Caki2 (cell line): ENCODE measurements around the gene INO80C. TPM values are rescaled to one million over a fixed set of nuclear protein-coding genes. Genes with fewer than 3 reads are reported as not detected.
"Not testable (repeated sequence)": the region's sequence is repeated elsewhere in the genome, so short reads cannot be mapped to it uniquely, and the experiment has no call there.

Experiments
- DNase-seq: peaks from one replicate; pipeline ENCODE4 v3.0.0-alpha.2; 2015; ENCODE audit warnings: low read depth
- in situ Hi-C: cut with HindIII; loops from 2 replicates; pipeline ENCODE4 v1.10.0; 2016; ENCODE audit warnings: low sequenced_read_pairs, low pct_unique_long_range_greater_than_20kb, mixed read lengths
- total RNA-seq: library from RNA; depleted of rRNA; stranded (reverse); fragments of >200 nt; shearing (Covaris generic); gene quantifications from 2 replicates; pipeline ENCODE4 v1.2.3, GENCODE V29; 2014; ENCODE audit warnings: low replicate concordance

The INO80C gene
- total RNA-seq, 1 experiment from 2014 or later, result 14.3 TPM

- DNase-seq, result no peak
- in situ Hi-C loops, result no loop called here
Measured at GRCh38 chr18:35469725-35470124, 28.0 kb downstream of the INO80C start.

- in situ Hi-C loops, result no loop called here
- DNase-seq, result no peak
Measured at GRCh38 chr18:35468711-35469110, 29.0 kb downstream of the INO80C start.

- in situ Hi-C loops, result no loop called here
- no peak for DNase-seq
Measured at GRCh38 chr18:35467624-35468016, 30.1 kb downstream of the INO80C start.

GRCh38 chr18:35466815-35467623, 30.7 kb downstream of the INO80C start:
- in situ Hi-C loops, result no loop called here
- DNase-seq, result no peak

GRCh38 chr18:35466334-35466733, 31.4 kb downstream of the INO80C start:
- in situ Hi-C loops, result no loop called here

GRCh38 chr18:35465329-35465728, 32.4 kb downstream of the INO80C start:
- in situ Hi-C loops, result no loop called here
- no peak for DNase-seq

More at GRCh38 chr18:35466334-35466733, 31.4 kb downstream of the INO80C start:
- DNase-seq, result no peak

- no peak for DNase-seq
- in situ Hi-C loops, result no loop called here
Measured at GRCh38 chr18:35464831-35465279, 32.9 kb downstream of the INO80C start.

- in situ Hi-C loops, result no loop called here
Measured at GRCh38 chr18:35463827-35464226, 33.9 kb downstream of the INO80C start.

GRCh38 chr18:35463050-35463449, 34.7 kb downstream of the INO80C start:
- no peak for DNase-seq
- in situ Hi-C loops, result no loop called here

More at GRCh38 chr18:35463827-35464226, 33.9 kb downstream of the INO80C start:
- DNase-seq, result no peak

- in situ Hi-C loops, result no loop called here
- peak; percentile 37 for DNase-seq
Measured at GRCh38 chr18:35460736-35461161, 37.0 kb downstream of the INO80C start.

GRCh38 chr18:35459997-35460396, 37.8 kb downstream of the INO80C start:
- in situ Hi-C loops, result no loop called here
- DNase-seq, result no peak

- in situ Hi-C loops, result no loop called here
- peak; percentile 79 for DNase-seq
Measured at GRCh38 chr18:35458677-35459441, 38.9 kb downstream of the INO80C start.

GRCh38 chr18:35458271-35458670, 39.5 kb downstream of the INO80C start:
- peak; percentile 18 for DNase-seq
- in situ Hi-C loops, result no loop called here

GRCh38 chr18:35457140-35457704, 40.5 kb downstream of the INO80C start:
- in situ Hi-C loops, result no loop called here
- DNase-seq, result no peak

GRCh38 chr18:35455926-35456763, 41.6 kb downstream of the INO80C start:
- in situ Hi-C loops, result no loop called here
- peak; percentile 51 for DNase-seq

- in situ Hi-C loops, result no loop called here
- no peak for DNase-seq
Measured at GRCh38 chr18:35454803-35455202, 43.0 kb downstream of the INO80C start.

GRCh38 chr18:35453065-35453464, 44.7 kb downstream of the INO80C start:
- peak; percentile 55 for DNase-seq
- in situ Hi-C loops, result not testable (repeated sequence)

- in situ Hi-C loops, result no loop called here
Measured at GRCh38 chr18:35451916-35452315, 45.8 kb downstream of the INO80C start.

More at GRCh38 chr18:35451916-35452315, 45.8 kb downstream of the INO80C start:
- DNase-seq, result no peak
